Natural killer cell treated with Interleukin-12 subunit alpha and Interleukin-12 subunit beta and Interleukin-15 and Interleukin-18, amount 100 ng/mL, for 72 hours (primary cell): ENCODE data around the gene TBC1D25. TPM values are rescaled to one million over a fixed set of nuclear protein-coding genes. Genes with fewer than 3 reads are reported as not detected.
"Not testable (repeated sequence)": the region's sequence is repeated elsewhere in the genome, so short reads cannot be mapped to it uniquely, and the experiment has no call there.

Source experiments
- ATAC-seq, 2 donors: fragments of 150-1000 bp; cut with Tn5 transposase in 1 of 2; sonication (Bioruptor Pico), chemical (Tn5 transposase) in 1 of 2; 2 replicates each; pipeline ENCODE4 v1.10.0; 2021
- DNase-seq: peaks from one replicate; pipeline ENCODE4 v3.0.0; 2022; ENCODE audit warnings: low spot score
- H3K27ac Mint-ChIP-seq, 2 donors: 1 replicate in 1 of 2; 2 replicates in 1 of 2; pipeline ENCODE4 v1.8.0; 2022; ENCODE audit warnings: mixed read lengths in 2 of 2, mild to moderate bottlenecking in 1 of 2, moderate library complexity in 1 of 2
- H3K27me3 Mint-ChIP-seq, 2 donors: 1 replicate in 1 of 2; 2 replicates in 1 of 2; pipeline ENCODE4 v1.8.0; 2022; ENCODE audit warnings: mixed read lengths in 2 of 2
- H3K36me3 Mint-ChIP-seq: one replicate; pipeline ENCODE4 v1.8.0; 2022; ENCODE audit warnings: mixed read lengths
- H3K4me1 Mint-ChIP-seq, 2 donors: 1 replicate in 1 of 2; 2 replicates in 1 of 2; pipeline ENCODE4 v1.8.0; 2022; ENCODE audit warnings: low read depth in 2 of 2, mixed read lengths in 2 of 2, mild to moderate bottlenecking in 1 of 2
- H3K4me3 Mint-ChIP-seq: one replicate; pipeline ENCODE4 v1.8.0; 2022; ENCODE audit warnings: mixed read lengths
- H3K9me3 Mint-ChIP-seq: 2 replicates; pipeline ENCODE4 v1.8.0; 2022; ENCODE audit warnings: mixed read lengths
- total RNA-seq, 2 donors: library from RNA; stranded (reverse); gene quantifications; one replicate each; pipeline ENCODE4 v1.2.3, GENCODE V29; 2022

The TBC1D25 gene
- total RNA-seq, 2 donors from 2014 or later, result 31.8 to 37.0 TPM

DNA sequence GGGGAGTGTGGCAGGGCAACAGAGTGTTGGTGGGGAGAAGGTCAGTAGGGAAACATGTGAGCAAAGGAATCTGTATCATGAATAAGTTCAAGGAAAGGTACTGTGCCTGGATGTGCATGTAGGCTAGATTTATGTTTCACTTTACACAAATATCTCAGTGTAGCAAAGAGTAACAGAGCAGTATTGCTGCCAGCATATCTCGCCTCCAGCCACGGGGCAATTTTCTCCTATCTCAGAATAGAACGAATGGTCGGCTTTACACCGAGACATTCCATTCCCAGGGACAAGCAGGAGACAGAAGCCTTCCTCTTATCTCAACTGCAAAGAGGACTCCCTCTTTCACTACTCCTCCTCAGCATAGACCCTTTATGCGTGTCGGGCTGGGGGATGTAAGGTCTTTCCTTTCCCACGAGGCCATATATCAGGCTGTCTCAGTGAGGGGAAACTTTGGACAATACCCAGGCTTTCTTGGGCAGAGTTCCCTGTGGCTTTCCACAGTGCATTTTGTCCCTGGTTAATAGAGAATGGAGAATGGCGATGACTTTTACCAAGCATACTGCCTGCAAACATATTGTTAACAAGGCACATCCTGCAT is 16.3 kb downstream of the TBC1D25 start:
- H3K36me3 Mint-ChIP-seq, H3K4me1 Mint-ChIP-seq, H3K27me3 Mint-ChIP-seq, H3K4me3 Mint-ChIP-seq, ATAC-seq, H3K9me3 Mint-ChIP-seq, DNase-seq: not testable (repeated sequence)
- H3K27ac Mint-ChIP-seq, result peak overlapping the region in 1 of 2 donors; percentile 70

DNA sequence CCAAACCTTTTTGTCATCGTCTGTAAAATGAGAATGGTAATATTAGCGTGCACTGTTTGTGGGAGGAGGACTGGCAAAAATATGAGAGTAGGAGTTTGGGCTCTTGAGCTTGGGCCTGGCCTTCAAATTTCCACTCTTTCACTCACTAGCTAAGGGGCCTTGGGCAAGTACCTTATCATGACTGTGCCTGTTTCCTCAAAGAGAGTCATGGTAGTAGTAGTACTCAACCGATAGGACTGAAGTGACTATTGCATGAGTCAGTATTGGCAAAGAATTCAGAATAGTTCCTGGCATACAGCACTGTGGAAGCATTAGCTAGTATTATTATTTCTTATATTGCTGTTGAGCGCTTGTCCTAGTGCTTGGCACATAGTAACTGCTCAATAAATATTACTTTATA is 18.8 kb downstream of the TBC1D25 start:
- DNase-seq (no peak), ATAC-seq (peak; percentile 85 to 97)
- H3K4me3 Mint-ChIP-seq, result peak overlapping the region; percentile 51
- H3K9me3 Mint-ChIP-seq, result no peaks in the 10 kb centered on the region
- peaks cover 0 to 4% of the 10 kb centered on the region in 2 donors for H3K27me3 Mint-ChIP-seq
- H3K36me3 Mint-ChIP-seq, result peaks cover 7% of the 10 kb centered on the region
- H3K4me1 Mint-ChIP-seq, result peaks cover 0 to 4% of the 10 kb centered on the region in 2 donors
- H3K27ac Mint-ChIP-seq, result peak overlapping the region; percentile 40 to 78

- H3K27ac Mint-ChIP-seq, result no peak overlapping the region
- peaks cover 0 to 3% of the 10 kb centered on the region in 2 donors for H3K27me3 Mint-ChIP-seq
- ATAC-seq (no peak), DNase-seq (no peak)
- H3K4me3 Mint-ChIP-seq, result no peak overlapping the region
- peaks cover 5% of the 10 kb centered on the region for H3K36me3 Mint-ChIP-seq
- no peaks in the 10 kb centered on the region for H3K9me3 Mint-ChIP-seq
- H3K4me1 Mint-ChIP-seq, result peaks cover 0 to 3% of the 10 kb centered on the region in 2 donors
Measured at GRCh38 chrX:48559636-48560035, 20.1 kb downstream of the TBC1D25 start.

- Mint-ChIP-seq H3K9me3 (no peaks in the 10 kb centered on the region), H3K4me3 (no peak overlapping the region), H3K27me3 (no peaks in the 10 kb centered on the region), H3K4me1 (no peaks in the 10 kb centered on the region), H3K27ac (no peak overlapping the region), H3K36me3 (peaks cover under 1% of the 10 kb centered on the region)
- ATAC-seq, result no peak
- DNase-seq, result no peak
Measured at GRCh38 chrX:48560056-48560455, 20.5 kb downstream of the TBC1D25 start.

- H3K9me3 Mint-ChIP-seq, result no peaks in the 10 kb centered on the region
- no peak for ATAC-seq
- DNase-seq, result no peak
- no peaks in the 10 kb centered on the region for H3K36me3 Mint-ChIP-seq
- no peaks in the 10 kb centered on the region for H3K27me3 Mint-ChIP-seq
- H3K4me3 Mint-ChIP-seq, result no peak overlapping the region
- no peak overlapping the region for H3K27ac Mint-ChIP-seq
- no peaks in the 10 kb centered on the region for H3K4me1 Mint-ChIP-seq
Measured at GRCh38 chrX:48560681-48561080, 21.2 kb downstream of the TBC1D25 start.

DNA sequence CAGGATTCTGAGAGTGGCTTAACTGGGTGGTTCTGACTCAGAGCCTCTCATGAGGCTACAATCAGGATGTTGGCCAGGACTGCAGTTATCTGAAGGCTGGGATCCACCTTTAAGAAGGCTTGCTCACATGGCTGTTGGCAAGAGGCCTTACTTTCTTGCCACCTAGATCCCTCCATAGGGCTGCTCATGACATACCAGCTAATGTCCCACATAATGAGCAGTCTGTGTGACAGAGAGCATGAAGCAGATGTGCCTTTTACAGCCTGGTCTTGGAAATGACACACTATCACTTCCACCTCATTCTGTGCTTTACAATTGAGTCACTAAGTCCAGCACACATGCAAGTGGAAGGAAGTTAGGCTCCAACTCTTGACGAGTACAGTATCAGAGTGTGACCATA is 30.4 kb downstream of the TBC1D25 start:
- H3K9me3 Mint-ChIP-seq, result no peaks in the 10 kb centered on the region
- no peaks in the 10 kb centered on the region for H3K27me3 Mint-ChIP-seq
- peaks cover 8 to 13% of the 10 kb centered on the region in 2 donors for H3K4me1 Mint-ChIP-seq
- ATAC-seq, result peak; percentile 63 to 84
- H3K36me3 Mint-ChIP-seq, result peaks cover 4% of the 10 kb centered on the region
- no peak for DNase-seq
- H3K4me3 Mint-ChIP-seq, result no peak overlapping the region
- peak overlapping the region; percentile 60 to 62 for H3K27ac Mint-ChIP-seq

GRCh38 chrX:48573690-48574269 is 34.3 kb downstream of the TBC1D25 start:
- peaks cover 22 to 35% of the 10 kb centered on the region in 2 donors for H3K4me1 Mint-ChIP-seq
- ATAC-seq (peak in 1 of 2 donors; percentile 4), DNase-seq (no peak)
- no peaks in the 10 kb centered on the region for H3K9me3 Mint-ChIP-seq
- H3K36me3 Mint-ChIP-seq, result peaks cover 21% of the 10 kb centered on the region
- H3K4me3 Mint-ChIP-seq, result peak overlapping the region; percentile 95
- no peaks in the 10 kb centered on the region for H3K27me3 Mint-ChIP-seq
- H3K27ac Mint-ChIP-seq, result peak overlapping the region; percentile 99 to 100

DNA sequence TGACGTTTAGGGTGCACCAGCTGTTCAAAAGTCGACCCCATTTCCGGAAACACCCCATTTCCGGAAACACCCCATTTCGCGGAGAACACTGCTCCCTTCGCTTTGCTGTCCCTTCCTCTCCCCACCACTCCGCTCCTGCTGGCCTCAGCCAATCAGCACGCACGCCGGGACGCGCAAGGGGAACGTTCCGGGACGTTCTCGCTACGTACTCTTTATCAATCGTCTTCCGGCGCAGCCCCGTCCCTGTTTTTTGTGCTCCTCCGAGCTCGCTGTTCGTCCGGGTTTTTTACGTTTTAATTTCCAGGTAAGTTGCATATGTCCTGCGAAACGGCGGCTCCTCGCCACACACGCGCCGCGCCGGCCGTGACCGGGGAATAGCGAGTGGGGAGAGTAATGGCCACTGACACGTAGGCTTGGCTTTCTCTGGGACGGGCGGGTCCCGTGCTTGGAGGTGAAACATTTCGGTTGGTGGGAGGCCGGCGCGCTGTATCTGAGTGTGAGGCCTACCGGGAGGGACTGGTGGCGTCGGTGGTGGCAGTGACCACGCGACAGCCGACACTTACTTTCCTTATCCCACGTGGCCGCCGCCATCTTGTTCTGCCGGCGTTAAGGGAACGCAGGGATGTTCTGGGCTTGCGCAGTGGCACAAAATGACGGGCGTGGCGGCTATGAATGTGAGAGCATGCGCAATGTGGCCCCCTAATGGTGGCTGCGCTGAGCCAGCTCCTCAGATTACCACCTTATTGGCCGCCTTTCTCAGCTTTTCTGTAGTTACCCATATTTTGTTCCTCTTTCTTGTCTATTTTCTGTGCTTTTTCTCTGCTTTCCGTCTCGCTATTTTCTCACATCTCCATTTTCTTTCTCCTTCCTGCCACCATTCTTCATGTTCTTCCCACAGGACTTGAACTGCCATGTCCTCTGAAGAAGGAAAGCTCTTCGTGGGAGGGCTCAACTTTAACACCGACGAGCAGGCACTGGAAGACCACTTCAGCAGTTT is 35.1 kb downstream of the TBC1D25 start, which contains the start of gene RBM3:
Gene RBM3 (plus strand): TSS at position 215 of the 997 bp plus-strand sequence. CDS start 697 bp downstream, at position 912.
- H3K4me3 Mint-ChIP-seq, result peak within 1 kb of the TSS; percentile 95
- H3K9me3 Mint-ChIP-seq, result no peaks in the 10 kb centered on the region
- H3K4me1 Mint-ChIP-seq, result peaks cover 25 to 39% of the 10 kb centered on the region in 2 donors
- ATAC-seq (peak; percentile 93 to 96), DNase-seq (peak; percentile 95)
- peaks cover 26% of the 10 kb centered on the region for H3K36me3 Mint-ChIP-seq
- no peaks in the 10 kb centered on the region for H3K27me3 Mint-ChIP-seq
- peak within 1 kb of the TSS; percentile 99 to 100 for H3K27ac Mint-ChIP-seq

DNA sequence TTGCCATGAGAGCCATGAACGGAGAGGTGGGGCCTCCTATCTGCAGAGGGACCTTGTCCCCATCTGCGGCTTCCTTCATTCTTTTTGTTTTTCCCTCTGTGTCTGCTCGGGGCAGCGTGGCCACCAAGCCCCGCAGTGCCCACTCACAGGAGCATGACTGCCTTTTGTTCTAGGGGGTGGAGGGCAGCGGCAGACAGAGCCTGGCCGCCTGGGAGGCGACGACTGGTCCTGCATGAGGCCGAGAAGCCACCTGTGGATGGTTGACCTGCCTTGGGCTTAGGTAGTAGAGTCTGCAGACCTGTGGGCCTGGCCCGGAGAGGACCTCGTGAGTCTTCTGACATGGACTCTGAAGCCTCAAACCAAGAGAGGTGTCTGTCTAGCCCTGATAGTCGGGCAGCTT is 36.1 kb downstream of the TBC1D25 start:
- Mint-ChIP-seq H3K9me3 (no peaks in the 10 kb centered on the region), H3K4me1 (peaks cover 25 to 43% of the 10 kb centered on the region in 2 donors), H3K27me3 (no peaks in the 10 kb centered on the region), H3K4me3 (peak overlapping the region; percentile 95), H3K27ac (peak overlapping the region; percentile 99 to 100), H3K36me3 (peaks cover 30% of the 10 kb centered on the region)
- no peak for ATAC-seq
- DNase-seq, result no peak

DNA sequence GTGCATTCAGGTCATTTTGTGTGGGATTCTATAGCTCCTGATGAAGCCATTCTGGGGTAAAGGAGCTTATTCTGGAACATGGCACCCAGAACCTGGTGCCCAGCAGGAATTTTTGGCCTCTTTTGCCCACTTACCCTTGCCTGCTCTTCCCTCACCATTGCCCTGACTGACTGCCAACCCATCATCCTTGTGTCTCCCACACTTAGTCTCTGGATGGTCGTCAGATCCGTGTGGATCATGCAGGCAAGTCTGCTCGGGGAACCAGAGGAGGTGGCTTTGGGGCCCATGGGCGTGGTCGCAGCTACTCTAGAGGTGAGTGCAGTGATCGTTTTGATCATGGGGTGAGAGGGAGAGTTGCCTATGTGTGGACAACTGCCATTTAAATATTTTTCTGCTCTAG is 36.6 kb downstream of the TBC1D25 start:
- Mint-ChIP-seq H3K27me3 (no peaks in the 10 kb centered on the region), H3K36me3 (peaks cover 30% of the 10 kb centered on the region)
- no peak for ATAC-seq

DNA sequence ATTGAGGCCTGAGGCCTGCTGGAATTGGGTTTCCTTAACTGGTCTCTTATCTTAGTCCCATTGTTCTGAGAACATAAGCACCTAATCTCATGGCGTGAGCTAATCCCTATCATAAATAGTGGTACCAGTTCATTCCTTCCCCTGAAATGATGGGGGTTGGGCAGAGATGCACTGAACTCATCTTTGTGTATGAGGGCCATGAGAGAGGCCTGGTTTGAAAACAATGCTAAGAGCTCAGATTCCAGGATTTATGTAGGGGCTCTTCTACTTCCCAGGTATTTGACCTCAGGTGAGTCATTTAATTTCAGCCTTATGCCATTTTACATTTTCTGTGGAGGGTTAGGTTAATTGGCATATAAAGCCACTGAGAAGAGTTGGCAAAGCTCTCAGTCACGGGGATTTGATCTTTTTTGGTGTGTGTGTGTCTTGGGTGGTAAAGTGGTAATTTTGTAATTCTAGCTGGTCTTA is 39.2 kb downstream of the TBC1D25 start:
- peak overlapping the region; percentile 56 for H3K4me3 Mint-ChIP-seq
- peaks cover 30% of the 10 kb centered on the region for H3K36me3 Mint-ChIP-seq
- H3K27me3 Mint-ChIP-seq, result no peaks in the 10 kb centered on the region
- H3K27ac Mint-ChIP-seq, result peak overlapping the region in 1 of 2 donors; percentile 69
- ATAC-seq (no peak), DNase-seq (no peak)
- H3K4me1 Mint-ChIP-seq, result peaks cover 21 to 41% of the 10 kb centered on the region in 2 donors
- H3K9me3 Mint-ChIP-seq, result no peaks in the 10 kb centered on the region

More for the DNA sequence above, 36.6 kb downstream of the TBC1D25 start:
- H3K9me3 Mint-ChIP-seq, result no peaks in the 10 kb centered on the region
- H3K27ac Mint-ChIP-seq, result peak overlapping the region; percentile 99 to 100
- peaks cover 25 to 43% of the 10 kb centered on the region in 2 donors for H3K4me1 Mint-ChIP-seq
- peak overlapping the region; percentile 95 for H3K4me3 Mint-ChIP-seq
- DNase-seq, result no peak

DNA sequence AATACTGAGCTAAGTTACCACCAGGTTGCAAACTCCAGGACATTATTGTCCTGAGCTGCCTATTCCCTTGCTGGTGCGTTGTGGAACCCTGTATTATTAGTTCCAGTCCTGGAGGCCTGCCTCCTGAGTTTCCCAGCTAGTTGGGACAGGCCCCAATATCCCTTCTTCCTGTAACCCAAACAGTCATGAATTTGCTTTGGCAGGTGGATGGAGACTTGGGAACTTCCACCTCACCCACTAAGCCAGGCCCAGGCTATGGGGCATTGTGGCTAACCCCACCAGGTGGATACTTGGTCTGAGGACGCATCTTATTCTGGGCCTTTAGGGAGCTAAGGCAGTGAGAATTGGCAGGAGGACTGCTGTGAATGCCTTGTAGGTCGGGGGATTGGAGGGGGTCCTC is 39.7 kb downstream of the TBC1D25 start:
- Mint-ChIP-seq H3K4me1 (peaks cover 17 to 37% of the 10 kb centered on the region in 2 donors), H3K36me3 (peaks cover 30% of the 10 kb centered on the region), H3K27ac (peak overlapping the region in 1 of 2 donors; percentile 69), H3K27me3 (no peaks in the 10 kb centered on the region), H3K4me3 (peak overlapping the region; percentile 56), H3K9me3 (no peaks in the 10 kb centered on the region)
- no peak for DNase-seq
- ATAC-seq, result no peak

- no peak for DNase-seq
- no peaks in the 10 kb centered on the region for H3K9me3 Mint-ChIP-seq
- ATAC-seq, result no peak
- no peak overlapping the region for H3K4me3 Mint-ChIP-seq
- peaks cover 13 to 24% of the 10 kb centered on the region in 2 donors for H3K4me1 Mint-ChIP-seq
- H3K36me3 Mint-ChIP-seq, result peaks cover 19% of the 10 kb centered on the region
- H3K27ac Mint-ChIP-seq, result no peak overlapping the region
- no peaks in the 10 kb centered on the region for H3K27me3 Mint-ChIP-seq
Measured at GRCh38 chrX:48580662-48581061, 41.1 kb downstream of the TBC1D25 start.
